OCI-LY7 (cell line): Measurements from ENCODE around the gene DTYMK.

Experiments used
- EZH2phosphoT487 ChIP-seq: fragments of 200-600 bp; sonication (generic); IDR thresholded peaks from 2 replicates; pipeline ENCODE4 v1.6.1; 2018; ENCODE audit warnings: low read depth, borderline replicate concordance, mild to moderate bottlenecking, mixed run types, antibody characterized with exemption, low read length, moderate library complexity, mixed read lengths
- TF ChIP-seq, protein P1 (sequence below): fragments of 200-600 bp; sonication (generic); conservative IDR thresholded peaks from 2 replicates; pipeline ENCODE4 v1.5.1; 2014; ENCODE audit warnings: mild to moderate bottlenecking, antibody characterized with exemption, low read length, moderate library complexity, mixed read lengths

GRCh38 chr2:241649404-241649803 lies 37.2 kb downstream of the DTYMK start:
- TF ChIP-seq, protein P1, sequence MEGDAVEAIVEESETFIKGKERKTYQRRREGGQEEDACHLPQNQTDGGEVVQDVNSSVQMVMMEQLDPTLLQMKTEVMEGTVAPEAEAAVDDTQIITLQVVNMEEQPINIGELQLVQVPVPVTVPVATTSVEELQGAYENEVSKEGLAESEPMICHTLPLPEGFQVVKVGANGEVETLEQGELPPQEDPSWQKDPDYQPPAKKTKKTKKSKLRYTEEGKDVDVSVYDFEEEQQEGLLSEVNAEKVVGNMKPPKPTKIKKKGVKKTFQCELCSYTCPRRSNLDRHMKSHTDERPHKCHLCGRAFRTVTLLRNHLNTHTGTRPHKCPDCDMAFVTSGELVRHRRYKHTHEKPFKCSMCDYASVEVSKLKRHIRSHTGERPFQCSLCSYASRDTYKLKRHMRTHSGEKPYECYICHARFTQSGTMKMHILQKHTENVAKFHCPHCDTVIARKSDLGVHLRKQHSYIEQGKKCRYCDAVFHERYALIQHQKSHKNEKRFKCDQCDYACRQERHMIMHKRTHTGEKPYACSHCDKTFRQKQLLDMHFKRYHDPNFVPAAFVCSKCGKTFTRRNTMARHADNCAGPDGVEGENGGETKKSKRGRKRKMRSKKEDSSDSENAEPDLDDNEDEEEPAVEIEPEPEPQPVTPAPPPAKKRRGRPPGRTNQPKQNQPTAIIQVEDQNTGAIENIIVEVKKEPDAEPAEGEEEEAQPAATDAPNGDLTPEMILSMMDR: no peak
- TF ChIP-seq EZH2phosphoT487: no peak
